ENCODE results near the gene PSMD13. TPM values are rescaled to one million over a fixed set of nuclear protein-coding genes. Genes with fewer than 3 reads are reported as not detected.

Gene PSMD13
- total and polyA plus RNA-seq, 2 donors, result 58.5 to 102 TPM

- Histone ChIP-seq H3K4me3 (ENCODE audit: low read depth, low read length) (no peak overlapping the region), H3K36me3 (ENCODE audit: insufficient read depth) (no peaks in the 10 kb centered on the region), H3K4me1 (ENCODE audit: insufficient read depth) (no peaks in the 10 kb centered on the region), H3K27ac (ENCODE audit: low read depth) (no peak overlapping the region)
- 22% methylated on average over 20 of the region's 20 CpGs for WGBS
- DNase-seq (ENCODE audit: extremely low spot score), result no peak
Observed at GRCh38 chr11:299951-300735, 63.4 kb downstream of the PSMD13 start.

Other genes starting within 250 kb of the PSMD13 start
- not detected for gene SCGB1C1, start 43.9 kb upstream of the PSMD13 start, total RNA-seq
- gene SCGB1C1, start 43.9 kb upstream of the PSMD13 start, polyA plus RNA-seq, result not detected
- gene BET1L, start 29.6 kb upstream of the PSMD13 start, total RNA-seq, result 17.7 TPM
- gene BET1L, start 29.6 kb upstream of the PSMD13 start, polyA plus RNA-seq, result 49.8 TPM
- gene RIC8A, start 29.3 kb upstream of the PSMD13 start, total RNA-seq, result 60.2 TPM
- gene RIC8A, start 29.3 kb upstream of the PSMD13 start, polyA plus RNA-seq, result 90.8 TPM
- gene SIRT3, start 634 bp upstream of the PSMD13 start, total RNA-seq, result 7.3 TPM
- gene SIRT3, start 634 bp upstream of the PSMD13 start, polyA plus RNA-seq, result 21.7 TPM
- not detected for gene NLRP6, start 41.4 kb downstream of the PSMD13 start, total RNA-seq
- gene NLRP6, start 41.4 kb downstream of the PSMD13 start, polyA plus RNA-seq, result 0.67 TPM
- gene PGGHG, start 52.1 kb downstream of the PSMD13 start, total RNA-seq, result 9.5 TPM
- 36.3 TPM for gene PGGHG, start 52.1 kb downstream of the PSMD13 start, polyA plus RNA-seq
- gene IFITM5, start 62.5 kb downstream of the PSMD13 start, total RNA-seq, result not detected
- gene IFITM5, start 62.5 kb downstream of the PSMD13 start, polyA plus RNA-seq, result not detected
- gene IFITM2, start 70.8 kb downstream of the PSMD13 start, total RNA-seq, result 14.8 TPM
- gene IFITM2, start 70.8 kb downstream of the PSMD13 start, polyA plus RNA-seq, result 765 TPM
- gene IFITM1, start 77.1 kb downstream of the PSMD13 start, total RNA-seq, result 20.9 TPM
- gene IFITM1, start 77.1 kb downstream of the PSMD13 start, polyA plus RNA-seq, result 599 TPM
- gene IFITM3, start 83.9 kb downstream of the PSMD13 start, total RNA-seq, result 43.2 TPM
- gene IFITM3, start 83.9 kb downstream of the PSMD13 start, polyA plus RNA-seq, result 2,675 TPM
- 13.4 TPM for gene B4GALNT4, start 132.5 kb downstream of the PSMD13 start, total RNA-seq
- gene B4GALNT4, start 132.5 kb downstream of the PSMD13 start, polyA plus RNA-seq, result 5.1 TPM
- 5.2 TPM for gene PKP3, start 157.2 kb downstream of the PSMD13 start, total RNA-seq
- 8.4 TPM for gene PKP3, start 157.2 kb downstream of the PSMD13 start, polyA plus RNA-seq
- gene SIGIRR, start 178.0 kb downstream of the PSMD13 start, total RNA-seq, result 11.8 TPM
- 61.2 TPM for gene SIGIRR, start 178.0 kb downstream of the PSMD13 start, polyA plus RNA-seq
- 1.3 TPM for gene ANO9, start 205.0 kb downstream of the PSMD13 start, total RNA-seq
- gene ANO9, start 205.0 kb downstream of the PSMD13 start, polyA plus RNA-seq, result 5.1 TPM
- gene PTDSS2, start 213.3 kb downstream of the PSMD13 start, total RNA-seq, result 13.5 TPM
- 27.0 TPM for gene PTDSS2, start 213.3 kb downstream of the PSMD13 start, polyA plus RNA-seq

Data from urinary bladder (tissue), 4 donors.